SU-DHL-6 (cell line): ENCODE measurements around the gene CNOT6L.
A peak's percentile ranks its signal among the peaks of the same experiment; 100 is the strongest.

Source experiments
- H2AFZ ChIP-seq: fragments of 200-600 bp; sonication (generic); 2 replicates; pipeline ENCODE4 v1.6.1; 2014; ENCODE audit warnings: low read depth, mild to moderate bottlenecking, moderate library complexity, mixed read lengths, antibody characterized with exemption, low read length; ENCODE audit not compliant: severe bottlenecking
- H3F3A ChIP-seq: fragments of 200-600 bp; shearing (Covaris generic); 2 replicates; pipeline ENCODE4 v1.6.0; 2016; ENCODE audit warnings: antibody characterized with exemption, mild to moderate bottlenecking; ENCODE audit not compliant: insufficient read depth
- H3K27ac ChIP-seq: fragments of 200-600 bp; sonication (generic); 2 replicates; pipeline ENCODE4 v1.5.1; 2016; ENCODE audit warnings: low read depth, mild to moderate bottlenecking, low read length, moderate library complexity, mixed read lengths
- H3K27me3 ChIP-seq: fragments of 200-600 bp; sonication (generic), shearing (Covaris generic); 2 replicates; pipeline ENCODE4 v1.6.0; 2014; ENCODE audit warnings: mild to moderate bottlenecking, low read length
- H3K36me3 ChIP-seq: fragments of 200-600 bp; sonication (generic); 2 replicates; pipeline ENCODE4 v1.6.1; 2014; ENCODE audit warnings: mild to moderate bottlenecking, low read length, mixed read lengths
- H3K4me2 ChIP-seq: fragments of 300-600, 200-600 bp; shearing (Covaris generic), sonication (generic); 2 replicates; pipeline ENCODE4 v1.6.0; 2014; ENCODE audit warnings: low read length, low read depth, mild to moderate bottlenecking; ENCODE audit not compliant: poor library complexity, severe bottlenecking
- H3K4me3 ChIP-seq: fragments of 200-600 bp; sonication (generic); 2 replicates; pipeline ENCODE4 v1.5.1; 2014; ENCODE audit warnings: antibody characterized with exemption, low read length, mild to moderate bottlenecking, mixed read lengths; ENCODE audit not compliant: insufficient read depth, poor library complexity, severe bottlenecking
- H3K79me2 ChIP-seq: fragments of 200-600 bp; sonication (generic); 2 replicates; pipeline ENCODE4 v1.6.1; 2014; ENCODE audit warnings: mild to moderate bottlenecking, low read length, moderate library complexity; ENCODE audit not compliant: insufficient read depth
- H3K9ac ChIP-seq: fragments of 200-600 bp; sonication (generic); 2 replicates; pipeline ENCODE4 v1.7.0; 2014; ENCODE audit warnings: mild to moderate bottlenecking, low read length
- H3K9me2 ChIP-seq: fragments of 200-600 bp; sonication (generic); replicated peaks from 2 replicates; pipeline ENCODE4 v1.6.1; 2014; ENCODE audit warnings: low read length; ENCODE audit not compliant: insufficient read depth
- H3K9me3 ChIP-seq: fragments of 200-600 bp; sonication (generic); 2 replicates; pipeline ENCODE4 v1.6.1; 2014; ENCODE audit warnings: low read length, mixed read lengths; ENCODE audit not compliant: insufficient read depth
- H4K20me1 ChIP-seq: fragments of 200-600 bp; sonication (generic); 2 replicates; pipeline ENCODE4 v1.6.1; 2014; ENCODE audit warnings: low read depth, mild to moderate bottlenecking, antibody characterized with exemption, low read length, moderate library complexity, mixed read lengths
- CTCF ChIP-seq: fragments of 200-600 bp; sonication (generic); IDR thresholded peaks from one replicate; pipeline ENCODE4 v1.5.1; 2017; ENCODE audit warnings: antibody characterized with exemption, mild to moderate bottlenecking, low read length, moderate library complexity; ENCODE audit not compliant: insufficient read depth, poor library complexity, severe bottlenecking
- EZH2phosphoT487 ChIP-seq: fragments of 200-600 bp; sonication (generic), shearing (Covaris generic); conservative IDR thresholded peaks from 2 replicates; pipeline ENCODE4 v1.6.1; 2018; ENCODE audit warnings: mild to moderate bottlenecking, antibody characterized with exemption, low read length, moderate library complexity, mixed read lengths

Gene CNOT6L

GRCh38 chr4:77833126-77833724 lies 14.1 kb upstream of the CNOT6L start:
- no peak overlapping the region for H3K4me3 ChIP-seq
- no peak overlapping the region for H3K4me2 ChIP-seq
- H3K36me3 ChIP-seq, result no peaks in the 10 kb centered on the region
- no peak overlapping the region for H3K27ac ChIP-seq
- H3K9ac ChIP-seq, result no peak overlapping the region
- no peaks in the 10 kb centered on the region for H3F3A ChIP-seq
- H3K9me3 ChIP-seq, result no peaks in the 10 kb centered on the region
- no peaks in the 10 kb centered on the region for H3K27me3 ChIP-seq
- no peak overlapping the region for H2AFZ ChIP-seq
- TF ChIP-seq EZH2phosphoT487 (no peak), CTCF (no peak)
- no peaks in the 10 kb centered on the region for H4K20me1 ChIP-seq
- no peaks in the 10 kb centered on the region for H3K79me2 ChIP-seq
- no peaks in the 10 kb centered on the region for H3K9me2 ChIP-seq

GRCh38 chr4:77827343-77827742 lies 8.2 kb upstream of the CNOT6L start:
- Histone ChIP-seq H3K27me3 (no peaks in the 10 kb centered on the region), H4K20me1 (no peaks in the 10 kb centered on the region), H3K9ac (no peak overlapping the region), H3K27ac (peak overlapping the region; percentile 45; the same call in 1 of the 2 replicates), H3K79me2 (no peaks in the 10 kb centered on the region), H3K9me2 (no peaks in the 10 kb centered on the region), H3K4me3 (no peak overlapping the region), H2AFZ (no peak overlapping the region), H3K36me3 (no peaks in the 10 kb centered on the region), H3K4me2 (peak overlapping the region; percentile 45), H3F3A (peaks cover 3% of the 10 kb centered on the region; the same call in 1 of the 2 replicates), H3K9me3 (no peaks in the 10 kb centered on the region)
- TF ChIP-seq EZH2phosphoT487, result no peak
- TF ChIP-seq CTCF, result no peak

GRCh38 chr4:77826275-77826674 lies 7.1 kb upstream of the CNOT6L start:
- TF ChIP-seq CTCF, result no peak

More at GRCh38 chr4:77826275-77826674, 7.1 kb upstream of the CNOT6L start:
- Histone ChIP-seq H3K79me2 (no peaks in the 10 kb centered on the region), H3K4me3 (no peak overlapping the region), H3K27ac (no peak overlapping the region), H2AFZ (no peak overlapping the region), H3F3A (peaks cover 3% of the 10 kb centered on the region; the same call in 1 of the 2 replicates), H3K36me3 (no peaks in the 10 kb centered on the region), H3K9me2 (no peaks in the 10 kb centered on the region), H3K9ac (no peak overlapping the region), H4K20me1 (no peaks in the 10 kb centered on the region), H3K9me3 (no peaks in the 10 kb centered on the region), H3K4me2 (no peak overlapping the region), H3K27me3 (no peaks in the 10 kb centered on the region)
